NCI-H1417 treated with DMSO at 0.1 percent for 48 hours (cell line): Measurements from ENCODE around the gene TGFBI.

Experiments
- DNase-seq: peaks from one replicate; lab custom pipeline; 2025; lab: John Stamatoyannopoulos, UW

The TGFBI gene

GRCh38 chr5:136089791-136090190 is 61.0 kb downstream of the TGFBI start:
- DNase-seq, result no peak

GRCh38 chr5:136090319-136090718 is 61.5 kb downstream of the TGFBI start:
- no peak for DNase-seq

DNA sequence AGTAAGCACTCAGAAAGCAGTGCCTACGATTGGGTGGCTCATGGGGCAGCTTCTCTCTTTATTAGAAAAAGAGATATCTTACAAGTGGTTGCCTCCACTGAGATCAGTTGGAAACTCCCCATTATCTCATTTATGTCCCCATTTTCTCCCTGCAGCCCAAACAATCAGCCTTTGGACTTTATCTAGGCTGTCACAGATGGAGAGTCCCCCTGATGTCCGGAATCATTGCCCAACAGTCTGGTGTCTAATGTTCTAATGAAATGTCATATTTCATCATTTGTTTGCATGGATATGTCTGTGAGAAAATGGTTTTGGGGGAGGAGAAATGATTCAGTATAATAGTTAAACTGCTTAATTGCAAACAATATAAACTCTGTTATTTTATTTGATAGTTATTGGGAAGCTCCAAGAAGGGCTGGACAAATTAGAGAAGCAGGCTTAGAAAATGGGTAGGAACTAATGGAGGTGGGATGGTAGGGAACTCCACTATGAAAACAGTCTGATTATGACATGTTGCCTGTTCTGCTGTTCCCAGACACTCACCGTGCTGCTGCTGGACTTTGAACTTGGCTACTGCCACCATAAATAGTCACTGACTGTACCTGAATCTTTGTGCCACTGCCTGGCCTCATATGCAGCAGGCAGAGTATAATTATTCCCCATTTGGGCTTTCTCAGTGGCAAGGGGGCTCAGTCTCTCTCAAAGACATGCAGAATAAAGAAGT is 65.6 kb downstream of the TGFBI start:
- no peak for DNase-seq

- no peak for DNase-seq
Measured at GRCh38 chr5:136094913-136095641, 66.3 kb downstream of the TGFBI start.

GRCh38 chr5:136098176-136098575 is 69.4 kb downstream of the TGFBI start:
- DNase-seq, result no peak

DNA sequence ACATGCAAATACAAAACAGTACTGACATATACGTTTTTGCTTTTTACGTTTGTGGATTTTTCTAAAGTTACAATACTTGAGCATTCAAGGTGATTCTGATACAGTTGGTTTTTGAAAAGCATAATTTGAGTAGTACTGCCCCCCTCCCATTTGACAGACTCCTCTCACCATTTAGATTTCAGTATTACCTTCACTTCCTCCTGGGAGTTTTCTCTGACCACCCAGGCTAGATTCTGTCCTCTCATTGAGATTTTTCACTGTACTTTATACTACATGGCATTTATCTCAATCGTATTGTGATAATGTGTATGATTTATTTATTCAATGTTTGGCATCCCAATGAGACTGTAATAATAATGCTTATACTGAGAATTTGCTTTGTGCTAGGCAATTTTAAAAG is 71.1 kb downstream of the TGFBI start:
- no peak for DNase-seq

GRCh38 chr5:136101884-136102283 is 73.1 kb downstream of the TGFBI start:
- no peak for DNase-seq

- DNase-seq, result no peak
Measured at GRCh38 chr5:136103118-136103517, 74.3 kb downstream of the TGFBI start.

GRCh38 chr5:136104306-136104965 is 75.6 kb downstream of the TGFBI start:
- DNase-seq, result no peak

DNA sequence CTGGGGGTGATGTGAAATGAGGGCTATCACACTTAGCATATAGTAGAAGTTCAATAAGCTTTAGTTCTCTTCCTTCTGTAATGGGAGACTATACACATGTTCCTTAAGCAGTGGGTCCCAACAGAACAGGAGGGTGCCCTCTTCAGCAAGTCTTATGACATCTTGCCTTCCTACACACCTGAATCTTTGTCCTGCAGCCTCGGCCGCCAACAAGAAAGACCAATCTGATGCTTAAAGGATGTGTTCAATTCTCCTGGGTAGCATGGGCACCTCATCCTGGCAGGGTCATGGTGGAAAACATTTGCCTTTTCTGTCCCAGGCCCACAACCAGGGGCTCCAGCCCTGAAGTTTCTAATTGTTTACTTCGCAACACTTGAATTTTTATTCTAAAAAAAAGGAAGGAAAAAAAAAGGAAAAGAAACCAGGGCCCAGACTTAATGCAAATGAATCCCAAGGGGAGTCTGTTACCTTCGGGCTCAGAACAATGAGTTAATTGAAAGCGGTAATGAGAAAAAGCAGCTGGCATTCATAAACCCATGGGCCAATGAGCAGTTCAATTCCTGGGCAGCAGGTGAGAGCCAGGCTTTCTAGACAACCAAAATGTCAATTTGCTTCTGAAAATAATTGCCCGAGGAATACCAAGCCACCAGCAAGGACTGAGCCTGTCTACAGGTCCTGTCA is 77.7 kb downstream of the TGFBI start:
- no peak for DNase-seq

- no peak for DNase-seq
Measured at GRCh38 chr5:136108180-136108611, 79.4 kb downstream of the TGFBI start.

GRCh38 chr5:136108766-136109165 is 80.0 kb downstream of the TGFBI start:
- no peak for DNase-seq

DNA sequence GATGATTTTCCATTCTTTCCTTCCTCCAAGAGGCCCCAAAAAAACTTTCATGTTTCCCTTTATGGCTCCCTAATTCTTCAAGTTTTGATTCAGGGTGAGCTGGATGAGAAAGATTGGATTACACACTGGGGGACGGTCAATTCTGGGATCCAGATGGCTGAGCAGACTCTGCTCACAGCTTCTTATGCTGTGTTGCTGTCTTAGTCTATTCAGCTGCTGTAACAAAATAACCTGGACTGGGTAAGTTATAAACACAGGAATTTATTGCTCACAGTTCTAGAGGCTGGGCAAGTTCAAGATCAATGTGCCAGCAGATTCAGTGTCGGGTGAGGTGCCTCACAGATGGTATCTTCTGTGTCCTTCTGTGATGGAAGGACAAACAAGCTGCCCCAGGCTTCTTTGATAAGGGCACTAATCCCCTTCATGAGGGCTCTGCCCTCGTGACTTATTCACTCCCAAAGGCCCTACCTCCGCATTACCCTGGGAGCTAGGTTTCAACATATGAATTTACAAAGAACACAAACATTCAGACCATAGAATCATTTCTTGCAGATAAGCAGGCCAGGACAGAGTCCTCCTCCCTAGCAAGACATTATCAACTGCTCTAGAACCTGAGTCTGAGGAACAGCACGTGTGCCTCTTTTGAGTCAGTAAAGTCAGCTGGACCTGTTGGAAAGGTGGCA is 80.8 kb downstream of the TGFBI start:
- no peak for DNase-seq
